HG03196 (cell line): ENCODE measurements around the gene PLCL1.
"Not testable (repeated sequence)": the region's sequence is repeated elsewhere in the genome, so short reads cannot be mapped to it uniquely, and the experiment has no call there.

ENCODE experiments used
- ATAC-seq: cut with Tn5 transposase; IDR thresholded peaks from one replicate; pipeline ENCODE4 v1.9.1; 2021; ENCODE audit not compliant: unreplicated experiment

The PLCL1 gene

GRCh38 chr2:197993830-197994229 is 189.4 kb downstream of the PLCL1 start:
- no peak for ATAC-seq

GRCh38 chr2:197994751-197995150 is 190.4 kb downstream of the PLCL1 start:
- no peak for ATAC-seq

- ATAC-seq: no peak
Measured at GRCh38 chr2:197996583-197996982, 192.2 kb downstream of the PLCL1 start.

GRCh38 chr2:197997083-197997541 is 192.7 kb downstream of the PLCL1 start:
- no peak for ATAC-seq

GRCh38 chr2:197998702-197999101 is 194.3 kb downstream of the PLCL1 start:
- ATAC-seq: no peak

- no peak for ATAC-seq
Measured at GRCh38 chr2:198000417-198000816, 196.0 kb downstream of the PLCL1 start.

GRCh38 chr2:198004173-198004572 is 199.8 kb downstream of the PLCL1 start:
- ATAC-seq: no peak

- peak; percentile 80 for ATAC-seq
Measured at GRCh38 chr2:198004921-198005829, 200.8 kb downstream of the PLCL1 start.

GRCh38 chr2:198006733-198007132 is 202.3 kb downstream of the PLCL1 start:
- ATAC-seq: no peak

- ATAC-seq: no peak
Measured at GRCh38 chr2:198008230-198008629, 203.8 kb downstream of the PLCL1 start.

GRCh38 chr2:198012025-198012424 is 207.6 kb downstream of the PLCL1 start:
- ATAC-seq: no peak

GRCh38 chr2:198016243-198016642 is 211.8 kb downstream of the PLCL1 start:
- ATAC-seq: no peak

- no peak for ATAC-seq
Measured at GRCh38 chr2:198017068-198017467, 212.7 kb downstream of the PLCL1 start.

- ATAC-seq: no peak
Measured at GRCh38 chr2:198028955-198029354, 224.6 kb downstream of the PLCL1 start.

GRCh38 chr2:198029576-198029975 is 225.2 kb downstream of the PLCL1 start:
- ATAC-seq: not testable (repeated sequence)

GRCh38 chr2:198033626-198034025 is 229.2 kb downstream of the PLCL1 start:
- ATAC-seq: no peak

- no peak for ATAC-seq
Measured at GRCh38 chr2:198036029-198036879, 231.9 kb downstream of the PLCL1 start.

- no peak for ATAC-seq
Measured at GRCh38 chr2:198040835-198041234, 236.4 kb downstream of the PLCL1 start.

GRCh38 chr2:198042189-198042588 is 237.8 kb downstream of the PLCL1 start:
- no peak for ATAC-seq

- no peak for ATAC-seq
Measured at GRCh38 chr2:198044777-198045176, 240.4 kb downstream of the PLCL1 start.

- ATAC-seq: no peak
Measured at GRCh38 chr2:198045227-198045626, 240.8 kb downstream of the PLCL1 start.

- no peak for ATAC-seq
Measured at GRCh38 chr2:198052741-198053140, 248.3 kb downstream of the PLCL1 start.
